ENCODE results near the gene TBX19.

TBX19 gene

GRCh38 chr1:168256164-168256563 lies 24.5 kb upstream of the TBX19 start:
- no peak overlapping the region for H3K27ac ChIP-seq (ENCODE audit: low read depth, low read length)
- H3K9ac ChIP-seq (ENCODE audit: low read depth, low read length) = no peak overlapping the region
- no peaks in the 10 kb centered on the region; the same call in 1 of the 2 replicates for H3K36me3 ChIP-seq (ENCODE audit: control insufficient read depth, insufficient read depth, low read length)
- H3K4me3 ChIP-seq (ENCODE audit: low read depth, low read length) = no peak overlapping the region
- H3K4me1 ChIP-seq (ENCODE audit: control insufficient read depth, insufficient read depth, low read length) = peaks cover 9% of the 10 kb centered on the region
- H3K9me3 ChIP-seq (ENCODE audit: control insufficient read depth, insufficient read depth, low read length) = peaks cover 27% of the 10 kb centered on the region
- H3K27me3 ChIP-seq (ENCODE audit: control insufficient read depth, insufficient read depth, low read length) = no peaks in the 10 kb centered on the region

- peaks cover 27% of the 10 kb centered on the region for H3K9me3 ChIP-seq (ENCODE audit: control insufficient read depth, insufficient read depth, low read length)
- no peak overlapping the region for H3K9ac ChIP-seq (ENCODE audit: low read depth, low read length)
- H3K27ac ChIP-seq (ENCODE audit: low read depth, low read length) = no peak overlapping the region
- no peaks in the 10 kb centered on the region; the same call in 1 of the 2 replicates for H3K36me3 ChIP-seq (ENCODE audit: control insufficient read depth, insufficient read depth, low read length)
- H3K4me1 ChIP-seq (ENCODE audit: control insufficient read depth, insufficient read depth, low read length) = peaks cover 9% of the 10 kb centered on the region
- no peak overlapping the region for H3K4me3 ChIP-seq (ENCODE audit: low read depth, low read length)
- H3K27me3 ChIP-seq (ENCODE audit: control insufficient read depth, insufficient read depth, low read length) = no peaks in the 10 kb centered on the region
Measured at GRCh38 chr1:168257397-168257796, 23.3 kb upstream of the TBX19 start.

GRCh38 chr1:168259567-168259966 lies 21.1 kb upstream of the TBX19 start:
- H3K4me1 ChIP-seq (ENCODE audit: control insufficient read depth, insufficient read depth, low read length) = peaks cover 9% of the 10 kb centered on the region
- peaks cover 29% of the 10 kb centered on the region for H3K9me3 ChIP-seq (ENCODE audit: control insufficient read depth, insufficient read depth, low read length)
- H3K36me3 ChIP-seq (ENCODE audit: control insufficient read depth, insufficient read depth, low read length) = no peaks in the 10 kb centered on the region; the same call in 1 of the 2 replicates
- H3K27ac ChIP-seq (ENCODE audit: low read depth, low read length) = no peak overlapping the region
- H3K4me3 ChIP-seq (ENCODE audit: low read depth, low read length) = no peak overlapping the region
- H3K9ac ChIP-seq (ENCODE audit: low read depth, low read length) = no peak overlapping the region
- H3K27me3 ChIP-seq (ENCODE audit: control insufficient read depth, insufficient read depth, low read length) = no peaks in the 10 kb centered on the region

- peaks cover 26% of the 10 kb centered on the region for H3K9me3 ChIP-seq (ENCODE audit: control insufficient read depth, insufficient read depth, low read length)
- H3K4me1 ChIP-seq (ENCODE audit: control insufficient read depth, insufficient read depth, low read length) = peaks cover 9% of the 10 kb centered on the region
- H3K4me3 ChIP-seq (ENCODE audit: low read depth, low read length) = no peak overlapping the region
- no peak overlapping the region for H3K27ac ChIP-seq (ENCODE audit: low read depth, low read length)
- H3K27me3 ChIP-seq (ENCODE audit: control insufficient read depth, insufficient read depth, low read length) = no peaks in the 10 kb centered on the region
- H3K9ac ChIP-seq (ENCODE audit: low read depth, low read length) = no peak overlapping the region
- H3K36me3 ChIP-seq (ENCODE audit: control insufficient read depth, insufficient read depth, low read length) = no peaks in the 10 kb centered on the region; the same call in 1 of the 2 replicates
Measured at GRCh38 chr1:168260393-168260792, 20.3 kb upstream of the TBX19 start.

GRCh38 chr1:168261390-168261789 lies 19.3 kb upstream of the TBX19 start:
- Histone ChIP-seq H3K27ac (ENCODE audit: low read depth, low read length) (no peak overlapping the region), H3K27me3 (ENCODE audit: control insufficient read depth, insufficient read depth, low read length) (no peaks in the 10 kb centered on the region), H3K36me3 (ENCODE audit: control insufficient read depth, insufficient read depth, low read length) (no peaks in the 10 kb centered on the region; the same call in 1 of the 2 replicates), H3K9ac (ENCODE audit: low read depth, low read length) (no peak overlapping the region), H3K4me1 (ENCODE audit: control insufficient read depth, insufficient read depth, low read length) (peaks cover 9% of the 10 kb centered on the region), H3K9me3 (ENCODE audit: control insufficient read depth, insufficient read depth, low read length) (peaks cover 17% of the 10 kb centered on the region), H3K4me3 (ENCODE audit: low read depth, low read length) (no peak overlapping the region)

GRCh38 chr1:168263130-168263529 lies 17.5 kb upstream of the TBX19 start:
- Histone ChIP-seq H3K27ac (ENCODE audit: low read depth, low read length) (no peak overlapping the region), H3K36me3 (ENCODE audit: control insufficient read depth, insufficient read depth, low read length) (no peaks in the 10 kb centered on the region), H3K4me3 (ENCODE audit: low read depth, low read length) (no peak overlapping the region), H3K27me3 (ENCODE audit: control insufficient read depth, insufficient read depth, low read length) (no peaks in the 10 kb centered on the region), H3K9ac (ENCODE audit: low read depth, low read length) (no peak overlapping the region), H3K4me1 (ENCODE audit: control insufficient read depth, insufficient read depth, low read length) (peaks cover 9% of the 10 kb centered on the region), H3K9me3 (ENCODE audit: control insufficient read depth, insufficient read depth, low read length) (0 out of 2 replicates have a peak, but pooled peaks cover 5% of the 10 kb centered on the region)

- H3K36me3 ChIP-seq (ENCODE audit: control insufficient read depth, insufficient read depth, low read length) = no peaks in the 10 kb centered on the region
- 0 out of 2 replicates have a peak, but pooled peaks cover 2% of the 10 kb centered on the region for H3K9me3 ChIP-seq (ENCODE audit: control insufficient read depth, insufficient read depth, low read length)
- H3K27ac ChIP-seq (ENCODE audit: low read depth, low read length) = no peak overlapping the region
- H3K4me1 ChIP-seq (ENCODE audit: control insufficient read depth, insufficient read depth, low read length) = peaks cover 9% of the 10 kb centered on the region
- no peaks in the 10 kb centered on the region for H3K27me3 ChIP-seq (ENCODE audit: control insufficient read depth, insufficient read depth, low read length)
- no peak overlapping the region for H3K9ac ChIP-seq (ENCODE audit: low read depth, low read length)
- no peak overlapping the region for H3K4me3 ChIP-seq (ENCODE audit: low read depth, low read length)
Measured at GRCh38 chr1:168264296-168264695, 16.4 kb upstream of the TBX19 start.

GRCh38 chr1:168265596-168265995 lies 15.1 kb upstream of the TBX19 start:
- Histone ChIP-seq H3K36me3 (ENCODE audit: control insufficient read depth, insufficient read depth, low read length) (no peaks in the 10 kb centered on the region), H3K4me1 (ENCODE audit: control insufficient read depth, insufficient read depth, low read length) (peaks cover under 1% of the 10 kb centered on the region; the same call in 1 of the 2 replicates), H3K9ac (ENCODE audit: low read depth, low read length) (no peak overlapping the region), H3K27ac (ENCODE audit: low read depth, low read length) (no peak overlapping the region), H3K27me3 (ENCODE audit: control insufficient read depth, insufficient read depth, low read length) (no peaks in the 10 kb centered on the region), H3K9me3 (ENCODE audit: control insufficient read depth, insufficient read depth, low read length) (0 out of 2 replicates have a peak, but pooled peaks cover 2% of the 10 kb centered on the region), H3K4me3 (ENCODE audit: low read depth, low read length) (no peak overlapping the region)

- Histone ChIP-seq H3K9me3 (ENCODE audit: control insufficient read depth, insufficient read depth, low read length) (0 out of 2 replicates have a peak, but pooled peaks cover 2% of the 10 kb centered on the region), H3K4me1 (ENCODE audit: control insufficient read depth, insufficient read depth, low read length) (no peaks in the 10 kb centered on the region), H3K4me3 (ENCODE audit: low read depth, low read length) (no peak overlapping the region), H3K27ac (ENCODE audit: low read depth, low read length) (no peak overlapping the region), H3K27me3 (ENCODE audit: control insufficient read depth, insufficient read depth, low read length) (no peaks in the 10 kb centered on the region), H3K36me3 (ENCODE audit: control insufficient read depth, insufficient read depth, low read length) (no peaks in the 10 kb centered on the region), H3K9ac (ENCODE audit: low read depth, low read length) (no peak overlapping the region)
Measured at GRCh38 chr1:168266644-168267186, 14.0 kb upstream of the TBX19 start.

GRCh38 chr1:168271636-168272035 lies 9.0 kb upstream of the TBX19 start:
- H3K27ac ChIP-seq (ENCODE audit: low read depth, low read length) = no peak overlapping the region
- no peaks in the 10 kb centered on the region for H3K36me3 ChIP-seq (ENCODE audit: control insufficient read depth, insufficient read depth, low read length)
- no peak overlapping the region for H3K4me3 ChIP-seq (ENCODE audit: low read depth, low read length)
- no peaks in the 10 kb centered on the region for H3K4me1 ChIP-seq (ENCODE audit: control insufficient read depth, insufficient read depth, low read length)
- H3K27me3 ChIP-seq (ENCODE audit: control insufficient read depth, insufficient read depth, low read length) = no peaks in the 10 kb centered on the region
- H3K9ac ChIP-seq (ENCODE audit: low read depth, low read length) = no peak overlapping the region
- H3K9me3 ChIP-seq (ENCODE audit: control insufficient read depth, insufficient read depth, low read length) = no peaks in the 10 kb centered on the region

GRCh38 chr1:168273575-168273974 lies 7.1 kb upstream of the TBX19 start:
- H3K9ac ChIP-seq (ENCODE audit: low read depth, low read length) = no peak overlapping the region

More at GRCh38 chr1:168273575-168273974, 7.1 kb upstream of the TBX19 start:
- H3K27ac ChIP-seq (ENCODE audit: low read depth, low read length) = no peak overlapping the region
- H3K27me3 ChIP-seq (ENCODE audit: control insufficient read depth, insufficient read depth, low read length) = no peaks in the 10 kb centered on the region
- H3K4me1 ChIP-seq (ENCODE audit: control insufficient read depth, insufficient read depth, low read length) = no peaks in the 10 kb centered on the region
- no peak overlapping the region for H3K4me3 ChIP-seq (ENCODE audit: low read depth, low read length)
- H3K9me3 ChIP-seq (ENCODE audit: control insufficient read depth, insufficient read depth, low read length) = no peaks in the 10 kb centered on the region
- no peaks in the 10 kb centered on the region for H3K36me3 ChIP-seq (ENCODE audit: control insufficient read depth, insufficient read depth, low read length)
